Upper lobe of right lung (tissue), 1 donor: ENCODE results near the gene GABRR3. TPM values are rescaled to one million over a fixed set of nuclear protein-coding genes. Genes with fewer than 3 reads are reported as not detected.

Experiments used
- ATAC-seq: fragments of 200-7000 bp; cut with Tn5 transposase; one replicate; pipeline ENCODE4 v1.9.1; 2020; ENCODE audit warnings: mild to moderate bottlenecking, moderate library complexity
- DNase-seq: peaks from one replicate; pipeline ENCODE4 v3.0.0-alpha.2; 2020
- H3K27ac ChIP-seq: fragments of 200-600 bp; one replicate; pipeline ENCODE4 v1.8.0; 2022
- H3K27me3 ChIP-seq: fragments of 200-600 bp; one replicate; pipeline ENCODE4 v1.8.0; 2022; ENCODE audit warnings: mild to moderate bottlenecking
- H3K36me3 ChIP-seq: fragments of 200-600 bp; one replicate; pipeline ENCODE4 v1.8.0; 2022
- H3K4me1 ChIP-seq: fragments of 200-600 bp; one replicate; pipeline ENCODE4 v1.8.0; 2022
- H3K4me3 ChIP-seq: fragments of 200-600 bp; one replicate; pipeline ENCODE4 v1.8.0; 2022; ENCODE audit warnings: mild to moderate bottlenecking
- H3K9me3 ChIP-seq: fragments of 200-600 bp; one replicate; pipeline ENCODE4 v1.8.0; 2022
- CTCF ChIP-seq: fragments of 200-600 bp; IDR thresholded peaks from one replicate; pipeline ENCODE4 v1.8.0; 2022; ENCODE audit warnings: antibody characterized with exemption
- intact Hi-C: fragments of 100-400 bp; cut with DNase I; formaldehyde crosslinking; loops from one replicate; pipeline ENCODE4 v1.11.0; 2022
- total RNA-seq: library from RNA; stranded (reverse); fragmentation: NEBNext Ultra II Directional; extraction: Animal tissue kit (Norgen Biotek cat#: 25700); gene quantifications from one replicate; pipeline ENCODE4 v1.2.1, GENCODE V29; 2021
- donor health status: DM: no; HTN: yes; CAD: no; lungs with severe emphysema.

Gene GABRR3
- total RNA-seq, 1 donor from 2014 or later, result not detected

GRCh38 chr3:97983933-97984491 is 51.1 kb downstream of the GABRR3 start:
- Histone ChIP-seq H3K4me3 (no peak overlapping the region), H3K36me3 (no peaks in the 10 kb centered on the region), H3K4me1 (no peaks in the 10 kb centered on the region), H3K9me3 (no peaks in the 10 kb centered on the region), H3K27ac (no peak overlapping the region), H3K27me3 (no peaks in the 10 kb centered on the region)
- no peak for TF ChIP-seq CTCF
- no peak for ATAC-seq
- intact Hi-C loops, result no loop called here
- DNase-seq, result no peak

- Histone ChIP-seq H3K36me3 (no peaks in the 10 kb centered on the region), H3K4me3 (no peak overlapping the region), H3K9me3 (no peaks in the 10 kb centered on the region), H3K27me3 (no peaks in the 10 kb centered on the region), H3K27ac (no peak overlapping the region), H3K4me1 (no peaks in the 10 kb centered on the region)
- intact Hi-C loops, result no loop called here
- ATAC-seq (no peak), DNase-seq (no peak)
- TF ChIP-seq CTCF, result no peak
These were observed 53.2 kb downstream of the GABRR3 start for GRCh38 chr3:97981886-97982285.

- H3K27me3 ChIP-seq, result no peaks in the 10 kb centered on the region
- H3K36me3 ChIP-seq, result no peaks in the 10 kb centered on the region
- intact Hi-C loops, result no loop called here
- TF ChIP-seq CTCF, result no peak
- H3K9me3 ChIP-seq, result no peaks in the 10 kb centered on the region
- H3K27ac ChIP-seq, result no peak overlapping the region
- no peaks in the 10 kb centered on the region for H3K4me1 ChIP-seq
- H3K4me3 ChIP-seq, result no peak overlapping the region
- ATAC-seq, result no peak
- DNase-seq, result no peak
These were observed 55.5 kb downstream of the GABRR3 start for GRCh38 chr3:97979610-97980009.

- ATAC-seq, result no peak
These were observed 59.6 kb downstream of the GABRR3 start for GRCh38 chr3:97975466-97975865.

GRCh38 chr3:97974996-97975395 is 60.1 kb downstream of the GABRR3 start:
- intact Hi-C loops, result no loop called here
- DNase-seq (no peak), ATAC-seq (no peak)

More at GRCh38 chr3:97975466-97975865, 59.6 kb downstream of the GABRR3 start:
- no peak overlapping the region for H3K27ac ChIP-seq
- H3K36me3 ChIP-seq, result no peaks in the 10 kb centered on the region
- no peak overlapping the region for H3K4me3 ChIP-seq
- DNase-seq, result no peak
- H3K9me3 ChIP-seq, result no peaks in the 10 kb centered on the region
- H3K27me3 ChIP-seq, result no peaks in the 10 kb centered on the region
- TF ChIP-seq CTCF, result no peak
- intact Hi-C loops, result no loop called here
- H3K4me1 ChIP-seq, result peaks cover 11% of the 10 kb centered on the region

More at GRCh38 chr3:97974996-97975395, 60.1 kb downstream of the GABRR3 start:
- no peaks in the 10 kb centered on the region for H3K9me3 ChIP-seq
- TF ChIP-seq CTCF, result no peak
- no peaks in the 10 kb centered on the region for H3K36me3 ChIP-seq
- H3K27me3 ChIP-seq, result no peaks in the 10 kb centered on the region
- H3K4me1 ChIP-seq, result peaks cover 11% of the 10 kb centered on the region
- H3K27ac ChIP-seq, result no peak overlapping the region
- H3K4me3 ChIP-seq, result no peak overlapping the region
